ENCODE results near the gene DYNLT5.

Gene DYNLT5

DNA sequence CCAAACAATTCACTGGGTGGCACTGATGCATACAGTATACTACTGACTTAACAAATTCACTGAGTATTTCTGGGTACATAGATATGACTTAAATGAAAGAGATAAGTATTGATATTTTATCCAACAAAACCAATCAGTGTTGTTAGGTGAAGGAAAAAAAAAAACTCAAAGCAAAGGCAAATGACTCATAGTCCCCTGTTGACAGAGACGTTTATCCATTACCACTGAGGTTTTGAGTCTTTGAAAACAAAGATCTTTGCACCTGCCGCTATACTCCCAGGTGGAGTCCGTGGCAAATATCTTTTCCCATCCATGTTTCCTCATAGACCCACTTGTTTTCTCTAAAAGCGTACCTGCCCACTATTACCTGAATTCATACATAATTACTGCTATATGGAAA is 18.4 kb downstream of the DYNLT5 start:
- DNase-seq (ENCODE audit: extremely low read depth, low read depth), result no peak
- no peak overlapping the region for H3K4me3 ChIP-seq (replicated peaks; ENCODE audit: low read depth, low read length)
- no peak for TF ChIP-seq CTCF (IDR thresholded peaks at IDR 0.05; ENCODE audit: low read depth, low read length, missing control alignments)

GRCh38 chr1:66773227-66773626 is 21.0 kb downstream of the DYNLT5 start:
- no peak overlapping the region for H3K4me3 ChIP-seq (replicated peaks; ENCODE audit: low read depth, low read length)
- DNase-seq (ENCODE audit: extremely low read depth, low read depth), result no peak
- no peak for TF ChIP-seq CTCF (IDR thresholded peaks at IDR 0.05; ENCODE audit: low read depth, low read length, missing control alignments)

DNA sequence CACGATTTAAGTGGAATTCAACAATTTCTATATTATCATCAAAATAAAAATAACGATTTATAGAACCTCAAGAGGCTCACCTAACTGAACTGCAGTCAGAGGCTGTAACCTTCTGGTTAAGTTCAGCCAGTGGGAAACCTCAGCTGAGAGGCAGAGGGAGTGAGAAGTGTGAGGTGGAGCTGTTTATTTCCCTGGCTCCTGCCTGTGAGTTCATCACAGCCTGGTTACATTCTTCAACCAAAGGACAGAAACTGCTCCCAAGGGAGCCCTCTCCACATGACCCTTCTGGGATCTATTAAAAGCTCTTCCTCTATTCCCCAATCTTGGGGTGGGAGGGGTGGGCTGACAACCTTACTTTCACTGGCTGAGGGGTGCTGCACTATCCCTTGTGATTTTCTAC is 22.2 kb downstream of the DYNLT5 start:
- DNase-seq (ENCODE audit: extremely low read depth, low read depth), result no peak
- TF ChIP-seq CTCF (IDR thresholded peaks at IDR 0.05; ENCODE audit: low read depth, low read length, missing control alignments), result no peak
- H3K4me3 ChIP-seq (replicated peaks; ENCODE audit: low read depth, low read length), result no peak overlapping the region

GRCh38 chr1:66775646-66776045 is 23.4 kb downstream of the DYNLT5 start:
- no peak for TF ChIP-seq CTCF (IDR thresholded peaks at IDR 0.05; ENCODE audit: low read depth, low read length, missing control alignments)
- no peak for DNase-seq (ENCODE audit: extremely low read depth, low read depth)
- H3K4me3 ChIP-seq (replicated peaks; ENCODE audit: low read depth, low read length), result no peak overlapping the region

- no peak for DNase-seq (ENCODE audit: extremely low read depth, low read depth)
- H3K4me3 ChIP-seq (replicated peaks; ENCODE audit: low read depth, low read length), result no peak overlapping the region
Observed at GRCh38 chr1:66777831-66778230, 25.6 kb downstream of the DYNLT5 start.

DNA sequence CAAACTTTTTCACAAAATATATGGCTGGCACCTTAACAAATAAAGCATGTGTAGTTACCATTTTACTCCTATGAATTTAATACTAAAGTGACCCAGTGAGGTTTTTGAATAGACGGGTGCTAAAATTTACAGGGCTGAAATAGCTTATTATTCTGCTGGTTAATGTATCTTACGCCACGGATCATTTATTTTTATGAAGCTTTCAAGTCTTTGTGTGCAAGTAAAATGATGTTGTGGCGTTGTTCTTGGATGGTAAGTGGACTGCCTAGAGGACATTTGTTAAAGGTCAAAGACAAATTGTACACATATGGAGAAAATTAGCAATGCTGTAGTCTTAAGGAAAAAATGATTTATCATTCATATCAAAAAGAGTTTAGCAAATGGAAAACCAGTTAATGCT is 26.0 kb downstream of the DYNLT5 start:
- no peak overlapping the region for H3K4me3 ChIP-seq (replicated peaks; ENCODE audit: low read depth, low read length)
- no peak for TF ChIP-seq CTCF (IDR thresholded peaks at IDR 0.05; ENCODE audit: low read depth, low read length, missing control alignments)
- DNase-seq (ENCODE audit: extremely low read depth, low read depth), result no peak

More at GRCh38 chr1:66777831-66778230, 25.6 kb downstream of the DYNLT5 start:
- TF ChIP-seq CTCF (IDR thresholded peaks at IDR 0.05; ENCODE audit: low read depth, low read length, missing control alignments), result no peak

GRCh38 chr1:66778969-66779368 is 26.7 kb downstream of the DYNLT5 start:
- H3K4me3 ChIP-seq (replicated peaks; ENCODE audit: low read depth, low read length), result no peak overlapping the region
- DNase-seq (ENCODE audit: extremely low read depth, low read depth), result no peak
- no peak for TF ChIP-seq CTCF (IDR thresholded peaks at IDR 0.05; ENCODE audit: low read depth, low read length, missing control alignments)

Measured in HFF-Myc (cell line).